GM18499 (cell line): ENCODE data around the gene IQCK.

Source experiments
- ATAC-seq: cut with Tn5 transposase; IDR thresholded peaks from one replicate; pipeline ENCODE4 v1.9.1; 2021; ENCODE audit warnings: moderate number of reproducible peaks; ENCODE audit not compliant: insufficient read depth, unreplicated experiment

Gene IQCK

GRCh38 chr16:19698480-19699465, 19.3 kb upstream of the IQCK start:
- no peak for ATAC-seq

DNA sequence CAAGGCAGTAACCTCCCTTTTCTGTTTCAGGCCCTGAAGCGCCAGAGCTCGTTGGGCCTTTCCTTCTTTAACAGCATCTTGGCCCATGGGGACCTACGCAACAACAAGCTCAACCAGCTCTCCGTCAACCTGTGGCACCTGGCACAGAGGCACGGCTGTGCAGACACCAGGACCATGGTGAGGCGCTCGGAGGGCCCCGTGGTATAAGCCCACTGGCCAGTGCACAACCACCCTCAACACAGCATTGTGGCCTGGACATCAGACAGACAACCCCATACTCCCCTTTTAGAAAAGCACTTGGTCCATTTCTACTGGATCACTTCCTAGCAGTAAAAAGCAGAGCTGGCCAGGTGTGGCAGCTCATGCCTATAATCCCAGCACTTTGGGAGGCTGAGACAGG, 18.6 kb upstream of the IQCK start:
- no peak for ATAC-seq

DNA sequence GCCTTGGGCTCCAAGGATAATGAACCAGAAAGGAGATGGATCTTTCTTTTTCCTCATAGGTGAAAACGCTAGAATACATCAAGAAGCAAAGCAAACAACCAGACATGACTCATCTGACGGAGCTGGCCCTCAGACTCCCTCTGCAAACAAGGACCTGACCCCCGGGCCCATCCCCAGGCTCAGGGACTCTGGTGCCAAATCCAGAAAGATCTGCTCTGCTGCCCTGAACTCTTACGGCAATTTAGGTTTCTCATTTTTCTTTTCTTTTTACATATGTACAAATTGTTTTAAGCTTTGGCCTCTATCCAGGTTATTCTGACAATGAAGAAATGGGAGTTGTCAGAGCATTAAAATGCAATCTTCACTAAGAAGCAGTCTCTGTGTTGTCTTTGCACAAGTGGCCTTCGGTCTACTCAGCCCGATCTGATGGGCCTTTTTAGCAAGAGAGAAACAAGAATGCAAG, 17.7 kb upstream of the IQCK start:
- no peak for ATAC-seq

DNA sequence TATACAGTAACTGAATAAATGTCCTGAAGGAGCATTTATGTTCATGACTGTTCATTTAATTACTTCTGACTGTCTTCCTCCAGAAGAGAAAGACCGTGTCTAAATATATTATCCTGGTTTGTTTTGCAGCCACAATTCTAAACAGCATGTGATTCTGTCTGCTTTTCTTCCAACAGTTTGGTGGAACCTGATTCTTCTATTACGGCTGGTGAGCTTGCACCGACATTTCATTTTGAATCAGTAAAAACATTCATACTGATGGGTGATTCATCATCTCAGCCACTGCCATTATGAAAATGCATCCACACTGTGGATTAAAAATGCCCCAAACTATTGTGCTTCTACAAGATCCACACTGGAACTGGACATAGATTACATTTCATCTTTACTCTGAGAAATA, 17.0 kb upstream of the IQCK start:
- ATAC-seq: no peak

- no peak for ATAC-seq
Measured at GRCh38 chr16:19703172-19703889, 14.7 kb upstream of the IQCK start.

DNA sequence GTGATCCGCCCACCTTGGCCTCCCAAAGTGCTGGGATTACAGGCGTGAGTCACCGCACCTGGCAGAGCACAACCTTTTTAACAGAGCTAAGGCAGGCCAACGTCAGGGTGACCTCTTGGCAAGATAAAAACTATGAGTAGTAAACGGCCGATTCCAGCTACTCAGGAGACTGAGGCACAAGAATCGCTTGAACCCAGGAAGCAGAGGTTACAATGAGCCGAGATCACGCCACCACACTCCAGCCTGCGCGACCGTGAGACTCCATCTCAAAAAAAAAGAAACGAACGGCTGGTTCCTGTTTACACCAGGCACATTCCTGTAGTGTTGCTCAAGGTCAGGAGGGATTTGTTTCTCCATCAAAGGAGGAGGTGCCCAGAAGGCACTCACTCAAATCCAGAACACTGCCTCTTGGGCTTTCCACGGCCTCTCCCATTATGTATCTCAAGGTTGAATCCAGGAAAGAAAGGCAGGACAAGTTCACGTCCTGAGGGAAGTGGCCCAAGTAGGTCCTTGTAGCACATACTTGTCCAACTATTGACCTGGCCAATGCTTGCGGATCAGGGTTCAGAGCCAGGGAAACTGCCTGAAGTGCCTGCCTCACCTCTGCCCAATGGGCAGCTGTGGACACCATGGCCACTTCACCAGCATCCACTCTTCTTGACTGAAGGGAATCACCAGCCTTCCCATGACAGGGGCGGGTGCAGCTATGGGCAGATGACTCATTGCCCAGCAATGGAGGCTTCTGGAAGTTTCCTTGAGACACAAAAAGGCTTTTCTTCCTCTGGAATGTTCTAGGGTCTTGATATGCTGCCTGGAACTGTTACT, 13.5 kb upstream of the IQCK start:
- no peak for ATAC-seq

DNA sequence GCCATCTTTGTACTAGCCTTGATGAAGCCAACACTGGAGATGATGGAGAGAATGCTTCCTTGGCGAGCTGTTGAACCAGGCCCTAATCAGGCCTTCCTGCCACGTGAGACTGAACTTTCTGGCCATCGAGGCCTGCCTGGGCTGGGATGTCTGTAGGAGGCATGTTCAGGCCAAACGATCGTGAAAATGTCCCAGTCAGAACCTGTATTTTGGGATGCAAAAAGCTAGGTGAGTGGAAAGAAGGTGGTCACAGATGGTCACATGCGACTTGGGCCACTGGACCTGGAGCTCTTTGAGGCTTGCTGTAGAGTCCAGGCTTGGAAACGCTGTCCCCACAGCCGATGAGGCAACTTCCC, 12.9 kb upstream of the IQCK start:
- ATAC-seq: no peak

- no peak for ATAC-seq
Measured at GRCh38 chr16:19705843-19706242, 12.2 kb upstream of the IQCK start.

DNA sequence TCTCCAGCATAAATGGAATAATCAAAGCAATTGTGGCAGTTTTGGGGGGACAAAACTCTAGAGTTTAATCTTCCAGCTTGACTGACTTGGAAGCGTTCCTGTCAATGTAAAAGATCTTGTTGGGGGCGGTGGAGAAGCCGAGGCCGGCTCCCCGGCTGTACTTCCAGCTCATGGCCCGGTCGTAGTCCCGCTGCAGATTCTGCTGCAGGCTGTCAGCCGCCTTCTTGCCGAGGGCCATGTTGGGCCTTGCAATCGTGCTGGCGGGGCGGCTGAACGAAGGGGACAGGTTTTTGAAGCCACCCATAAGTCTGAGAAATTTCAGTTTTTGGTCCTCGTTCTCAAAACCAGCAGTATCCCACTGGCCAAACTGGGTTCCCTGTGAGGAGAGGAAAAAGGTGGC, 11.2 kb upstream of the IQCK start:
- no peak for ATAC-seq

DNA sequence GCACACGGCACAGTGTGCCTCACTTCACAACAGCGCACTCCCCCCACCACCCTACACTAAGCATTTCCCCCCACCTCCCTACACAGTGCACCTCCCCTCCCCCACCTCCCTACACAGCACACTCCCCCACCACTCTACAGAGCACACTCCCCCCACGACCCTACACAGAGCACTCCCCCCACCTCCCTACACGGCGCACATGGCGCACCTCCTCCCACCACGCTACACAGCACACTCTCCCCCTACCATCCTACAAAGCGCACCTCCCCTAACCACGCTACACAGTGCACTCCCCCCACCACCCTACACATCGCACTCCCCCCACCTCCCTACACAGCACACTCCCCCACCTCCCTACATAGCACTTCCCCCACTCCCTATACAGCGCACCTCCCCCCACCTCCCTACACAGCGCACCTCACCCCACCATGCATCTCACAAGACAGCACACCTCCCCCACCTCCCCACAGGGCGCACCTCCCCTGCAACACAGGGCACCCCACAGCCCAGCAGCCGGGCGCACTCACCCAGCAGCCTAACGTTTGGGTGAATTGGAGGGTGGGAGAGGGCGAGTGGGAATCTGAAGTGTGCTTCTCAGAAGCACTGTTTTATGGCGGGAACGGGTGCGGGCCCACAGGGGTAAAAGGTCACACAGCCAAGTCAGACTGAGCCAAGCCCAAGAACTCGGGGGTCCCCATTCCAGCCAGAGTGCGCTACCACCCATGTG, 10.3 kb upstream of the IQCK start:
- no peak for ATAC-seq

DNA sequence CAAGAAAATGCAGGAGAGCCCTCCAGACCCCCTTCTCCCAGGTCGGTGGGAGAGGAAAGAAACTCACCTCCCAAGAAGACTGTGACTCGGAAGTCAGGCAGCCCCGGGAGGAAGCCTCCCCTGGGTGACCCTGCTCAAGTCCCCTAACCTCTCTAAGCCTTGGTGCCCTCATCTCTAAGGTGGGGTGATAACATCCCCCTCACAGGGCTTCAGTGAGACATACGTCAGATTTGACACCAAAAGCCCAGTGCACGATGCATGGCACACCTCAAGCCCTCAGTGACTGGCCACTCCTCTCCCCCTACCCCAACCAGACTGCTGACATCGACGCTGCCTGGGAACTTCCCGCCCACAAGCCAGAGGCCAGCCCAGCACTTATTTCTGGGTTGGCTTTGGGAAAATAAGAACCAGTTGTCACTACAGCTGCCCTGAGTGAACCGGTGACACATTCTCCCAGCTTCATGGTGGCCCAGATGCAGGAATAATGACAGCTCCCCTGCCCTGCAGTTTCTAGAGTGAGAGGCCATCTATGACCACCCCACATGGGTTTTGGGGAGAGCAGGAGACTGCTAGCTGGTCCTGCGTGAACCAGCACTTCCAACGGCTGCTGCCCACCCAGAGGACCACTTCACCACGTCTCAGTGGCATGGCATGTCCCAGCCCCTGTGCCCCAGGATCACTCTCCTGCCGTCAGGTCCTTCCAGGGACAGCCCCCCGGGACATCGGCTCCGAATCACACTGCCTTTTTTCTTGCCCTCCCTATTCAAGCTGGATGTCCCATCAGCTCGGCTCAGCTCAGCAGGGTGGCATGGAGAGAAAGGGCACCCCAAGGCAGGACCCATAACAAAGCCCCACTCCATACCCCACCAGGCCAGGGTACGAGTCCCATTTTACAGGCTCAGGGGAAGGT, 9.5 kb upstream of the IQCK start:
- no peak for ATAC-seq

DNA sequence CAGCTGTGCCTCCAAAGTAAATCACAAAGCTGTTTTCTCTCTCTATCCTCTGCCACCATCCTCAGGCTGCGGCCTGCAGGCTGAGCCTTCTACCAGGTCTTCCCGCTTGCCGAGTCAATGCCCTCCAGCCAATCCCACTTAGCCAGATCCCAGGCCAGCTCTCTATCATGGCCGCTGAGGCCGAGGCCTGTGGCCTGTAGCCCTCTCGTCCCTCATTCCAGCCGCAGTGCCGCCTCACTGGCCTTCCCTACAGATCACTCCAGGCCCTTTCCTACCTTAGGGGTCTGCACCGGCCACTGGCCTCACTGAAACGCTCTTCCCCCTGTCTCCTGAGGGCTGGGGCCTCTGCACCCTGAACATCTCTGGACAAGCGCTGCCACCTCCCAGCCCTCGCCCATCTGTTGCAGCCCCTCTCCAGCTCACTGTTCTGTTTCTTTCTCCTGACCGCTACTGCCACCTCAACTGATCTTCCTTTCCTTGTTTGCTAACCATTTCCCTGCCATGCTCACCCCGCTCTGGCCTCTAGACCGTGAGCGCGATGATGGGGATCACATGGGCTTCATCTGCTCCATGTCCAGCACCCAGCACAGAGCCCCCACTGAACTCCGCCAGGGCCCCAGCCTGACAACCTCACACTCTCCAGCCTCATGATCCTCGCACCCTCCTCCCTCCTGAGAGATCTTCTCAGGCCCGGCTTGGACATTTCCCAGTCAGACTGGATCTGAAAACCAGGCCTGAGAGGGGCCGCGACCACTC, 8.5 kb upstream of the IQCK start:
- ATAC-seq: no peak

- ATAC-seq: no peak
Measured at GRCh38 chr16:19710191-19710908, 7.7 kb upstream of the IQCK start.

DNA sequence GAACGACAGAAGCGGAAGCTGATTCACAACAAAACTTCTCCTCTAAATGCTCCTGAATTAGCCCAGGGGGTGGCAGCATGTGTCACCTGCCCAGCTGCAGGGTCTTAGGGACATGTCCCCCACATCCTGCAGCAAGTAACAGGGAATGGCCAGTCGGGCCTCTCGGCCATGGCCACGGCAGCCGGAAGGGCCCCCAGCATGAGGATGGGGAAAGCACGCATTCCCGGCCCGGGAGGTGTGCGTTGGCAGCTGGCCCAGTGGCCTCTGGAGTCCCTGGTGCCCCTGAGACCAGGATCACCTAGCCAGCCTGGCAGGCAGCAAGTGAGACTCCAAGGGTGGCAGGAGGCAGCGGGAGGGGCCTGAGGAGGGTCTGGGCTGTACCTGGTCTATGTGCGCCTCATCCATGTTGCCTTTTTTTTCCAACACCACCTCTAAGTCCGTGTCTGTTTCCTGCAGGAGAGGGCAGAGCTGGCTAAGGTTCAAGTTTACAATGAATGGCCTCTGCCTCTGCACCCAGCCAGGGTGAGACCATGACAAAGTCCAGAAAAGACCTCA, 7.0 kb upstream of the IQCK start:
- no peak for ATAC-seq

DNA sequence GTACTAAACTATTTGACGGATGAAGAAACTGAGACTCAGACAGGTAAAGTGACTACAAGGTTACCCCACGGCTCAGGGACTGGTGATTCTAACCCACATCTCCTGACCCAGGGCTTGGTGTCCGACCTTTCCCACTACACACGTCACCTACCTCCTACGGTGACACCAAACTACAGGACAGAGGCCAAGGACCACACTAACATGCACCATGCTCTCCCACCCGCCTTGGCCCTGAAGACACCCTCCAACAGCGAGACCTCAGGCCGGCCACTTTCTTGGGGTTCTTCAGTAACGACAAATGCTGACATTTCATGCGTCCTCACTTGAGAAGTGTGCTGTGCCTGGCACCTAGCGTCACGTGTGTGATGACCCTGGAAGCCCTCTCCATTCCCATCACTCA, 6.4 kb upstream of the IQCK start:
- ATAC-seq: no peak

DNA sequence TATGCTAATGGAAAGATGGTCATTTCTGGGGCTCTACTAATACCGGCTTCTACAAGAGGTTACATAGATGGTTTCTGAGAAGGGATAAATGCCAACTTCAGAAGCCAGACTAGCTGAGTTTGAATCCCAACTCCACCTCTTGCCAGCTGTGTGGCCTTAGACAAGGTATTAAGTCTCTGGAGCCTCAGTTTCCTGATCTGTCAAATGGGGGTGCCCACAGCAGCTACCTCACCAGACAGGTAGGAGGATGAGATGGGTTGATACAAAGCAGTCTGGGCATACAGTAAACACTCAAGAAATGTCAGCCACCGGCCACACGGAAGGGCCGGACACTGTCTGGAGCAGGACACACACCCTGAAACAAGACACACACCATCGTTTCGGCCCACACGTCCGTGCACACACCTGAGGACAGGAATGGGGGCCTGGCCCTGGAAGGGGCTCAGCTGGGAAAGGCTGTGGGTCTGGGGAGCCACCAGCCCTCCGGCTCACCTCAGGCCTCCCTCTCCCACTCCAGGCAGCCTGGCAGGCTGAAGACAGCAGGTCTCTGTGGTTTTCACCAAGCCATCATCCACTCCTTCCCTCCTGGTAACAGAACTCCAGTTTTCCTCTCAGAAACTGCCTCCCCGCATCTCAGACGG, 5.5 kb upstream of the IQCK start:
- no peak for ATAC-seq

GRCh38 chr16:19713697-19714096, 4.4 kb upstream of the IQCK start:
- ATAC-seq: no peak
